CD4-positive, alpha-beta T cell treated with Interleukin-1 beta for 1 hour (primary cell): ENCODE measurements around the gene PPP1R9A.

Source experiments
- DNase-seq, 2 donors: peaks; one replicate each; pipeline ENCODE4 v3.0.0-alpha.2; 2020 to 2022

The PPP1R9A gene

DNA sequence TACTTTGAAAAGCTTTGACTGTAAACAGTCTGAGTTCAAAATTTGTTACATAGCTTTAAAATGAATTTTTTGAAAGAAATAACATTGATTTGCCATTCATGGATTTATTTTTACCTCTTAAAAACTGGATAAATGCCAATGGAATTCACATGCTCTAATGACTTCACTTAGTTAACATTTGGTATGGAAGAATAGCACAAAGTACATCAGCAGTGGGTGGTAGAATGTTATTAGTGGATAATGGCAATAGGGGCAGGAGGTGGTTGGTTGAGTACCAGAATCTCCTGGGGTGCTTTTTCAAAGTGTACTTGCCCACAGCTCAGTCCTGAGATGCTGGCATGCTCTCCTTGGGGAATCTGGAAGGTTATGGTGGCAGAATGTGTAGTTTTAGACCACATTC is 4.7 kb downstream of the PPP1R9A start:
- DNase-seq: no peak

DNA sequence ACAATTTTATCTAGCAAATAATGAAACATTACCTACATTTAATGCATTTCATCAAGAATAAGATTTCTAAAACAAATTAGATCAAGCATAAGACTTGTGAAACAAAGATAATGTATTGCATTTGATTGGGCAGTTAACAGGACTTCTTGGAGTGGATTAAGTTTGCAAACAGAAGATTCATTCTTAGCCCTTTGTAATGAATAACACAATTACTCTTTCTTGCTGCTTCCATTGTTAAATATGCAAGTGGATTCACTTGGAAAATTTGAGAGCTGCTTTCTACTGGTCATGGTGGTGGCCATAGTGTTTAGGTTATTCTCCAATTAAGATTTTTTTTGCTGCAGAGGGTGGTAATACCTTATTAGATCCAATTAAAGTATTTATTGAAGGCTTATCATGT is 6.0 kb downstream of the PPP1R9A start:
- DNase-seq: no peak

DNA sequence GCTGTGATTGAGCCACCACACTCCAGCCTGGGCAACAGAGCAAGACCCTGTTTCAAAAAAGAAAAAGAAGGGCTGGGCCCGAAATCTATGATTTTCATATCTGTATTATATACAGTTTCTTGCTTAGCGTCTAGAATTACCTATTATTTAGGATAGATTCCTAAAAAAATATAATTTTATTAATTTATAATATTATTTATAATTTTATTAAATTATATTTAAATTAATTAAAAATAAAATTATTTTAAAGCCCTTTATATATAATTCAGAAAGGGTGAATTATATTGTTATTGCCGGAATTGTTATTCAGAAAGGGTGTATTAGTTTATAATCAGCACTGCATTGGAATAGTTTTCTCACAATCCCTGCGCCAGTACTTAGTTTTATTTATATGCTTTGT is 14.5 kb downstream of the PPP1R9A start:
- no peak for DNase-seq

DNA sequence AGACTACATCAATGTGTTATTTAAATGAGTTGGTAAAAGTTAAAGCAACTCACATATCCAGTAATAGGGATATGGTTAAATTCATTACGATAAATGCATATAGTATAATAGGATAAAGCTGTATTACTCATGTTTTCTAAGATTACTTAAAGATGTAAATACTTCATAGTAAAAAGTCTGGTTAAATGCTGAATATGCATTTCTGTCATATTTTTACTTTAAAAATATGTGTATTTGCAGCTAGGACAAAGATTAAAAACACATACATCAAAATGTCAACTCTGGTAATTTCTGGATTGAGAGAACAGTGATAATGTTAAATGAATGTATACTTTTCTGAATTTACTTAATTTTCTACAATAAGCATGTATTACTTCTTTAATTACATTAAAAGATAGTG is 15.1 kb downstream of the PPP1R9A start:
- no peak for DNase-seq

DNA sequence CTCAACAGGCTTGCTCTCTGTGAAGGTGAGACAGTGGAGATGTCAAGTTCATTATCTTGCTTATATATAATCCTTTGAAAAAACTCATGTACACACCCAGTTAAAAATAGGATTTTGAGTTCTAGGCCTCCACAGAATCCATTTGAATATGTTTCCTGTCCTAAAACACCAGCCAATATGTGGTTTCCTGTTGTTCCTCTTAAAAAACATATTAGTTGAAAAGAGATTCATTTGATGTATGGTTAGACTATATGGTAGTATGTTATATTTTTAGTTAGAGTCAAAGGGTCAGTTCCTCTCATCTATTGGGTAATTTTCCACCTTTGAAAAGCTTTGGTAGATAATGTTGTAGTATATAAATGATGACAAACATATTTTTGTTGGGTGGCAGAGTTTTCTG is 16.0 kb downstream of the PPP1R9A start:
- no peak for DNase-seq

DNA sequence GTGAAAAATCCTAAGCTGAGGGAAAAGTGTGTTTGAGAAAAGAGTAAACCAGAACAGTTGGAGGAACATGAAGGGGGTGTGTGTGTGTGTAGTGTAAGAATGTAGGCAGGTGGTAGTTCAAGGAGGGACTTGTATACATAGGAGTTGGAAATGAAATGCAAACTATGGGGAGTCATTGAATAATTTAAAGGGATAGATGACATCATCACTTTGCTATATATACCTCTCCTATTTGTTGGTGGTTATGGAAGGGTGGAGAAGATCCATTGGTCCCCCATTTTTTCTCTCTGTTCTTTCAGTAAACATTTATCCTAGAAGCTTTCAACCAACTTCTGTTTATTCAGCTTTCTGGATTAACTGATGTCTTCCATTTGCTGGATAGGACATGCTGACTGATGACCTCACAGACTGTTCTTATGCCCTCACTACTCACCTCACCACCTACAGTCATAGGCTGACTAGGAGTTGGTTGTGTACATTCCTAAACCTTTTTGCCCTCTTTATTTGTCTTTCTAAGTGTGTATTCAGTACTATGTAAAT is 20.8 kb downstream of the PPP1R9A start:
- DNase-seq: no peak

DNA sequence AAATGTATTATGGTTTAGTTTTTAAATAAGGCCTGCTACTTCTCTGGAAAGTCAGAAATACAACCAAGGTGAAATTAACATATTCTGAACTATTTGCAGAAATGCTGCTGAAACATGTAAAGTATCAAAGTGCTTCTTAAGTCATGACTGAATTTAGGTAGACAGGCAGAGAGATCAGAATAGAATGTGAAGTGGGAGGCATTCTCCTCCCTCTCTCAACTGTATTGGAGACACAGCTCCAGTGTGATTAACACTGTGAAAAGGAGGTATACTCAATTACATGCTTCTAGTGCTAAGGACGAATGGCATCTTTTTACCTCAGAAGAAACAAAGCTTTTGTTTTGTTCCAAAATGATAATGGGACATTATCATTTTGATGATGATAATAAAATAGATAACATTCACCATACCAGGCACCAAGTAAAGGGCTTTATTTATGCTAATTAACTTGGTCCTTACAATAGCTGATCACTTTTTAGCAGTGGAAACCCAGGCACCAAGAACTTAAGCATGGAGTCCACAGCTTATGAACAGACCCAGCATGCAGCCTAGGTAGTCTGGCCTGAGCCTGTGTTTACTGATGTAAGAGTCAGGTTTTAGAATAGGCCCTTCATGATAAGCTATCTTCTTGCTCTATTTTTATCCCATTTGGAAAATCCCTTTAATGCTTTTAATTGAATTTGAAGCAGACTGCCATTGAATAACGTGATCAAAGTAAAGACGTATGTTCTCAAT is 26.0 kb downstream of the PPP1R9A start:
- no peak for DNase-seq

DNA sequence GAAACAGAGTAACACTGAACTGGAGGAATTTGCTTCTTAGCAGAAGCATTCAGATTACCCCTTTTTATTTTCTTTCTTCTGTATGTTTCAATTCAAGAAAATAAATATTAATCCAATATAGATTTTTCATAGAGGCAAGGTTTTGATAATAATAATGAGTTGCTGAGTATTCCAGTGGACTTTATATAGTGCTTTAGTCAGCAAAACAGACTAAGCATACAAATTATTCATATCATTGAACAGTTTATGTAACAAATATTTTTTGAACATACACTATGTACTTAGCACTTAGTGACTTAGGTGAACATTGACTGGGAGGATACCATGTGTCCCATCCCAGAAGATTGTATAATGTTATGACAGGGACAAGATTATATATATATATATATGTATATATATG is 32.0 kb downstream of the PPP1R9A start:
- DNase-seq: no peak

DNA sequence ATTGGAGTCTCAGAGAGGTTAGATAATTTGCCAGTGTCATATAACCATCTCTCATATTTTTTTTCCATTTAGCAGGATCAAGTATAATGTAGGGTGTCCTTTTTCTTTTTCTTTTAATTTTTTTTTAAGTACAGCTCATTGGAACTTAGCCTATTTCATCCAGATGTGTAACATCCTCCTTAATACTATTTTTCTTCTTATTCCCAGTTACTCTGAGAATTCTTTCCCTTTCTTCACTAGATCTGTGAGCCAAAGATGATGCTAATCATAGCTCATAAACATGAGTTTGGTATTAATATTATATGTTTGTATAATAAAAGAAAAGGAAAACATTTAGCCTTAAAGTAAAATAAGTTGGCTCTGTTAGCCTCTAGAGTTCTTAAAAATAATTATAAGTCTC is 32.8 kb downstream of the PPP1R9A start:
- no peak for DNase-seq

DNA sequence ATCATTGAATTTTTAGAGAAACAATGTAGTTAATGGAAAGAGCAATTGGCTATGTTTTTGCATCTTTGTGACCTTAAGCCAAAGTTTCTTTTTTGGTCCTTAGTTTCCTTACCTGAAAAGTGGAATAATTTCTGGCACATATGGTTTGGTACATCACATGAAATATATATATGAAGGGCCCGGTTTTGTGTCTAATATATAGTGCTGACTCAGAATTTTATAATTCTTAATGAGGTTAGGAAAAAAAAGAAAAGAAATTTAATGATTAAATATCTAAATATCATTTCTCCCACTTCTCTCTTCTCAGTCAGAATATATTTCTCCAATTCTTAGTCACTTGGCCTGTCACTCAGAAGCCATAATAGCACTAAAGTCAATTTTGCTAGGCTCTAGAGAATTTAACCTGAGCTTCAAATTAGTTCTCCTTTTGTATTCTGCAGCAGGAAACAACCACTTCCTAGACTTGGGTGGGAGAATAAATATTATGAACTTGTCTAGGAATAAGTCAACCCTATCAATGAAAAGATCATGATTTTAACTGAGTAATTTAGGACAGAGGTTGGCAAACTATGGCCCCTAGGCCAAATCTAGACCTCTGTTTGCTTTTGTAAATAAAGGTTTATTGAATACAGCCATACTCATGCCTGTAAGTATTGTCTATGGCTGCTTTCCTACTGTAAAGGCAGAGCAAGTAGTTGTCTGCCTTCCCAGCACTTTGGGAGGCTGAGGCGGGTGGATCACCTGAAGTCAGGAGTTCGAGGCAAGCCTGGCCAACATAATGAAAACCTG is 34.6 kb downstream of the PPP1R9A start:
- no peak for DNase-seq

DNA sequence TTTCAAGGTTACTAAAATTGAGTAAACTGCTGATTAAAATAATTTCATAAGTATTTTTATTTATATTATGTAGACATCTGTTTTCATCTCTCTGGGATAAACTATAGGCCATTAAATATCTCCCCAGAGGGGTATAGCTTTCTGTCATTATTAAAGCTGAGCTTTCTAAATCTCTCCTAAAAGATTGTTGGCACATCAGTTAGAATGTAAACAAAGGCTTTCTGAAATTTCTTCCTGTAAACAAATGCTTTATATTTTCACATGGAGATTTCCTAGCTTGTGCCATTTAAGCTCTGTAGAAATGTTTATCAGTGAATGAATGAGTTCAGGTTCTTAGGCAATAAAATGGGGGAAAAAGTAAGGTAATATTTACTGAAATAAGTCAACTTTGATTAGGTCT is 35.7 kb downstream of the PPP1R9A start:
- no peak for DNase-seq

DNA sequence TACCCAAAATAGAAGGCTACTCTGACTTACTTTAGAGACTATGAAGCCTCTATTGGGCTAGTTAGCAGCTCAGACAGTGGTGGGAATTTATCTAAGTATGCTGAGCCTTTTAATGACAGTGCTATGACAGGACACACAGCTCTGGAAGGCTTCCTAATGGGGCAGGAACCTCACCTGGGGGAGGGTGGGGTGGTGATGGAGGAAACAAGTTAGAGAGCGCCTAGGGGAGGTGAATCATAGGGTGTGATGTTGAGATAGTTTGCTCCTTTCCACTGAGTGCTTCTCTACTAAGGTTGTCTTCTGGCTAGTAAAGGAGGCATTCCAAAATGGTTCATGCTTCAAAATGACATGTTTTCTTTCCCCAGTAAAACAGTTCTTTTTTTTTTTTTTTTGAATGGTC is 42.1 kb downstream of the PPP1R9A start:
- DNase-seq: no peak

DNA sequence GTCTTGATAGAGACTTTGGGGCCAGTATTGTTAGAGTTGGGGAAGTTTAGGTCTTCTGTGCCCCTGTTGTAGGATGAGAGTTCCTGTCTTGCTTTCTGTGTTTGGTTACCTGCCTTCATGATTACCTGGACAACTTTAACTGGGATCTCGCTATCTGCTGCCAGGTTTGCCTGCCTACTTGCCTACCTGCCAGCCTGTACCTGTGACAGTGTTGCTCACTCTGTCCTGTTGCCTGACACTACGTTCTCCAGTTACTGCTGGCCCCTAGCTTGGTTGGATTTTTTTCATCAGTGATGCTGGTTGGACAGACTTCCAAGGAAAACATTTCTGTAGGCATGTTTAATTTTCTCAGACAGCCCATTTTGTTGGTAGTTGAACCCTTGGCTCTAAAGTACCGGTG is 48.4 kb downstream of the PPP1R9A start:
- DNase-seq: no peak

DNA sequence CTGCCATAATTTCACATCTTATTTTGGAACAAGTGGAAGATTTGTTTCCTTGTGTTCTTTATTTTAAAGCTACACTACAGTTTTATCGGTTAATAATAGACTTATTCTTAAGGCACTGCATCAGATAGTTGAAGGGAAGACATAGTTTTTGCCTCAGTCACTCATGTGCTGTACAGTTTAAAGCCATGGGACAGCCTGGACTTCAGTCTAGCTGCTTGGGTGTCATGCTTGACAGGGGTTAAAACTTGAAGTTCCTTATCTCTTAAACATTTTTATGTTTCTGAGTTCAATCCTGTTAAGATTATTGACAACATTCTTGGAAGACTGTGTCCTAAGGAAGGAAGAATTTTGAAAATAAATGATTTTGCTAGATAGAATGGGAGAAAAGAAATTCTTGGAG is 49.7 kb downstream of the PPP1R9A start:
- DNase-seq: no peak

DNA sequence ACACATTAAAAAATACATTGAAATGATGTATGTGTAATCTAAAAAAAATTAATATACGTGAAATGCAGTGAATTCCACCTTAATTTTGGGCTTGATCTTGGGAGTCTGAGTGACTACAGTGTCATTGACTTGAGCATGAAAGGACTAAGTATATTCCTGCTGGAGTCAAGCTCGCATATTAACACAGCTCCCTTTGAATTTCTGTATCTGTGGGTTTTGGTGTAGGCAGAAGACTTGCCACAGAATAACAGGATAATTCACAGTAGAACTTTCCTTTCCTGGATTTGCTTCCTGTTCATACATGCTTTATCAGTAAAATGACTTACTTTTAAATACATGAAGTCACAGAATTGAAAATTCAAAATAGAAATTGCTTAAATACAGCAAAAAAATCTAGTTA is 55.3 kb downstream of the PPP1R9A start:
- no peak for DNase-seq

DNA sequence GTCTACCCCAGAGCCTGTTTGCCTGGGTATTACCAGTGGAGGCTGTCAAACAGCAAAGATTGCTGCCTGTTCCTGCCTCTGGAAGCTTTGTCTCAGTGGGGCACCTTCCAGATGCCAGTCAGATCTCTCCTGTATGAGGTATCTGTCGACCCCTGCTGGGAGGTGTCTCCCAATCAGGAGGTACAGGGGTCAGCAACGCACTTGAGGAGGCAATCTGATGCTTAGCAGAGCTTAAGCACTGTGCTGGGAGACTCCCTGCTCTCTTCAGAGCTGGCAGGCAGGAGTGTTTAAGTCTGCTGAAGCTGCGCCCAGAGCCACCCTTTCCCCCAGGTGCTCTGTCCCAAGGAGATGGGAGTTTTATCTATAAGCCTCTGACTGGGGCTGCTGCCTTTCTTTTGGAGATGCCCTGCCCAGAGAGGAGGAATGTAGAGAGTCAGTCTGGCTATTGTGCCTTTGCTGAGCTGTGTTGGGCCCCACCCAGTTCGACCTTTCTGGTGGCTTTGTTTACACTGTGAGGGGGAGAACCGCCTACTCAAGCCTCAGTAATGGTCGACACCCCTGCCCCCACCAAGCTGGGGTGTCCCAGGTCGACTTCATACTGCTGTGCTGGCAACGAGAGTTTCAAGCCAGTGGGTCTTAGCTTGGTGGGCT is 62.2 kb downstream of the PPP1R9A start:
- DNase-seq: no peak

DNA sequence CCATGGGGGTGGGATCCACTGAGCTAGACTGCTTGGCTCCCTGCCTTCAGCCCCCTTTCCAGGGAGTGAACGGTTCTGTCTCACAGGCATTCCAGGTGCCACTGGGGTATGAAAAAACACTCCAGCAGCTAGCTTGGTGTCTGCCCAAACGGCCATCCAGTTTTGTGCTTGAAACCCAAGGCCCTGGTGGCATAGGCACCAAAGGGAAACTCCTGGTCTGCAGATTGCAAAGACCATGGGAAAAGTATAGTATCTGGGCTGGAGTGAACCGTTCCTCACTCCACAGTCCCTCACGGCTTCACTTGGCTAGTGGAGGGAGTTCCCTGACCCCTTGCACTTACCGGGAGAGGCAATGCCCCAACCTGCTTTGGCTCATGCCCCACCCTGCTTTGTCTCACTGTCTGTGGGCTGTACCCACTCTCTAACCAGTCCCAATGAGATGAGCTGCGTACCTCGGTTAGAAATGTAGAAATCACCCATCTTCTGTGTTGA is 62.7 kb downstream of the PPP1R9A start:
- DNase-seq: no peak

DNA sequence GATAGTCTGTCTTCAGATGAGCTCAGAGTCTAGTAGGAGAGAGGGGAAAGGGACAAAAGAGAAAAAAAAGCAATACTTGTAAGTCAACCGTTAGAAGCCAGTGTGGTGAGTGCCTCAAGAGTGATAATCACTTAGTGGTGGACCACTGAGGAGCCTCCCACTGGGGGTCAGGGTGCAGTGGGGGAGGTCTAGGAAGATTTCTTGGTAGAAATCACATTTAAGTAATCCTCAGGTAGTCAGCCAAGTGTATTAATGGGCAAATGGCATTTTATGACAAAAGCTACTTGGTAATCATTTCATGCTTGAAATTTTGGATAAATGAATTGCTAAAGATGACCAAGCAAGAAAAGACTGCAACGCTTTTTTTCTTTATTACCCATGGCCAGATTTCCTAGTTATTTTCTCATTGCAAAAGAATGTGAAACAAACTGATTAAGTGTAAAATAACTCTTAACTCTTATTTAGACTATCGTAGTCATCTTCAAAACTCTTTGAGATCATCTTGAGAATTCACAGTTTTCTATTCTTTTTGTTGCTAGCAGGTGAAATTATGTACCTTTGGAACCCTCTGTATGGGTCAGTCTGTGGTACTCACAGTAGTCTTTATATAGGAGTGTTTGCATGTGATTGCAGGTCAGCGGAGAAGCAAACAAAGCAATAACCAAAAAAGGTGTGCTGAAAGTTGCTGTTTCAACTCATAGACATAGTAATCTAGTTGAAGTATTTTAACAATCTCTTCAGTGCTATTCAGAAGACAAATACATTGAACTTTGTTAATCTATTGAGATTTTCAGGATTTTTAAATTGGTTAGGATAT is 63.9 kb downstream of the PPP1R9A start:
- no peak for DNase-seq

DNA sequence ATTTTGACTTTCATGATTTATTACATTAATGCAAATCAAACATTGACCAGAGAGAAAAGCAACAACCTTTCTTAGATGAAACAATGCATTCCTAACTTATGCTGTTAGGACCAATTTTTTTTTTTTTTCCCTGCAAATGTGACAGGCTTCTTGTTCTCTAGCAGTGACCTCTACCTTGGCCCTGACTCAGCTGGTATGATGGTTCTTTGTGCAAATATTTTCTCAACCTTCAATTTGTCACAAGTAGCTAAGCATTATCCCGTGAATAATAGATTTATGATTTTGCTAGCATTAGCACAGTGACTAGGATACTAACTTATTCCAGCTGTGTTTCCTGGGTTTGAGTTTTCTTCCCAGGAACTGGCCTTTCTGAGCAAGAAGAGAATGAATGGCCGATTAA is 64.9 kb downstream of the PPP1R9A start:
- no peak for DNase-seq

DNA sequence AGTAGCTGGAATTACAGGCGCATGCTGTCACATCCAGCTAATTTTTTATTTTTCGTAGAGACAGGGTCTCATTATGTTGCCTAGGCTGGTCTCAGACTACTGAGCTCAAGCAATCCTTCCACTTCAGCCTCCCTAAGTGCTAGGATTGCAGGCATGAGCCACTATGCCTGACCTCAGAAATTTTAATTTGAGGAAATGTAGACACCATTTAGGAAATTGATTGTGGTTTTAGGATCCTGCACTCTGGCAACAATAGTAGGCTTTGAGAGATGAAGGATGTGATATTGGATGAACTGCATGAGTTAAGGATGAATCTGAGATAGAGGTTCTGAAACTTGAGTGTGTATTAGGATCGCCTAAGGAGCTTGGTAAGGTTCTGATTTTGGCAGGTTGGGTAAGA is 66.5 kb downstream of the PPP1R9A start:
- no peak for DNase-seq

DNA sequence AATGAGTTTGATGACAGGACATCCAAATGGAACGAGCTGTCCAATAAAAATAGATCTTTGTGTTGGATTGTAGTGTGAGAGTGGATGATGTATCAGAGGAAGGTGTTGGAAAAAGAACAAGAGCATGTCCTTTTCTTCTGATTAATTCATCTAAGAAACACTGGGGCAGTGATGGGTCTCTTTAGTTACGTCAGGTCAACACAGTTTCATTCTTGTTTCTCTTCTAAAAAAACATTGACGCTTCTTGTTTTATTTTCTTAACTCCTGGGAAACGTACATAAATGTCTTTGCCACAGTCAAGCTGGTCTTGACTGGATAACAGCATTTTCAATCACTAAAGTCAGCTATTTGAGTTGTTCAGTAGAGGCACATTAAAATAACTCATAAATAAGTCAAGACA is 67.0 kb downstream of the PPP1R9A start:
- no peak for DNase-seq

DNA sequence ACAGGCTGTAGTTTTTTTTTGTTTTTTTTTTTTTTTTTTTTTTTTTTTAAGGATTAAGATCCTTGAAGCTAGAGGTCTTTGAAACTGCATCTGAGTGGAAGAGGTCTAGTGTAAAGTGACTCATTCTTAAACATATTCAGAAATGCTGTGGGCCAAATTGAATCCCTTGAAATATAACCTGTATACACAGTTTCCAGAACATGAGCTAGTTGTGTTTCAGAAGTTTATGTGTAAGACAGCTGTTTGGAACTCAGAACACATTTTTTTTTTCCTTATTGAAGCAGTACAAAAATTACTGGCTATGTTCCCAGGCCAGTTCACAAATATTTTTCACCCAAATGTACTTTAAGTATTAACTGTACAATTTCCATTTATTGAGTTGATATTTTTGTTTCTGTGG is 67.9 kb downstream of the PPP1R9A start:
- DNase-seq: no peak
